Measurements from ENCODE around the gene OR10J4.
"Not testable (repeated sequence)": the region's sequence is repeated elsewhere in the genome, so short reads cannot be mapped to it uniquely, and the experiment has no call there.

Gene OR10J4

DNA sequence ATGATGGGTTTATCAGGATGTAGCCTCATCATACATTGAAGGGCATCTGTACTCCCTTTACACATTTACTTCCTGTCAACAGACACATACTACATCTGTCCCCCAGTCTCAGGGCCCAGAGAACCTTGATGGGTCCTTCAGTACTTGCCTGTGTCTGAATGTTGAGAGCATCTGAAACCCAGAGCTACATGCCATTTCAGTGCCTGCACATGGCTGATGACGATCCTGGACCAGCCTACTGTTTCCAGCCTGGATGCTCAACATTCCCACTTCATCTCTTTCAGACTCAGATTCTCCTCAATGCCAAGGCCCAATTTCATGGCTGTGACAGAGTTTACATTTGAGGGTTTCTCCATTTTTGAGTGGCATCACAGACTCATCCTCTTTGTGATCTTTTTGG, at the start of gene OR10J4:
Gene OR10J4, plus strand, starts transcription at position 301 of the 400 bp plus-strand sequence.
- no peak for DNase-seq

DNA sequence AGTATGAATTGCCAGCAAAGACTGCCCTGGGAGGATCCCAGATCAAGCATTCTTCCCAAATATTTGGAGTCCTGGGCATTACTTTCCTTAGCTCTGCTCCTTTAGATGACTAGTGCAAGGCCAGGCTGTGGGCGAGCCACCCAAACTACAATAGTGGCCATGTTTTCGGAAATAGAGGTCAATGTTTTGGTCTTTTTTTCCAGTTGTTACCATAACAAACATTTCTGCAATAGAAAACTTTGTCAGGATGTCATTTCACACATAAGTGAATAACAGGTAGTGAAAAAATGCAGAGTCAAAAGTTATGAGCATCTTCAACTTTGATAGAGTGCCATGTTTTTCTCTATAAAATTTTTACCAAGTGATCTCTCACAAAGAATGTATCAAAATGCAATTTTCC, 25.2 kb upstream of the OR10J4 start:
- DNase-seq, result no peak

DNA sequence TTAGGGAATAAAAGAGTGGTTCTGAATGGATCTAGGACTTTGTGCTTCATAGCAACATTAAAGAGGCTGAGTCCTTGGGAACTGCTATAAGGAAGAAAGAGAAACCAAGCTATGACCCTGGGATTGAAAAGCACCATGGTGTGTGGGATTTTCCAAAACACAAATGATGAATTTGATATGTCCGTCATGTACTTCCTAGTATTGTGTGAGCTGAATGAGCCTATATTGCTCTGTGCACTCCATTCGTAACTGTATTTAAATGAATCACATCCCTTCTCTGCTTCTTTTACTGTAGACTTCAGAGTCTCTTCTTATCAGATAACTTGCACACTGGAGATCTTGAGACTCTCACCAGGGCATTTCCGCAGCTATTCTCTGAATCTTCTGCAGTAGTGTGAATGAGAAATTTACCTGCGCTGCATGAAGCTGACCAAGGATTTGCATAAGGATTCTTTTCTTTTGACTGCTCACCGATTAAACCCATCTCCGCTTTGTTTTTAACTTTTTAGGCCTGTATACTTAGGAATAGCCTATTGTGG, 23.1 kb upstream of the OR10J4 start:
- no peak for DNase-seq

DNA sequence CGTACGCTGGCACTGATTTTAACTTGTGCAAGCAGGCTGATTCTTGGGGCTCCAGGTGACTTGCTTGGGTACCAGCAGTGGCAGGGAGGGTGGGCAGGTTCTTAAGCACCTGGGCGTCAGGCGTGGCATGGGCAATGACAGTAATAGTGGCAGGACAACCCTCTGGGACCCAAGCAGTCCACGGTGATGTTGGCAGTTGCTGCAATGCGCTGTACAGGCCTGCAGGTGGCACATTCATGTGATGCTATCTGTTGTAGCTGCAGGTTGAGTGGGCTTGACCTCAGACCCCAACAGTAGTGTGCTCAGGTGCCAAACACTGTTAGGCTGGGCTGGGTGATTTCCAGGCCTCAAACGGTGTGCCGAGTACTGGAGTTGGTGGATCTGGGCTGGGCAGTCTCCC, 10.2 kb upstream of the OR10J4 start:
- DNase-seq, result no peak

DNA sequence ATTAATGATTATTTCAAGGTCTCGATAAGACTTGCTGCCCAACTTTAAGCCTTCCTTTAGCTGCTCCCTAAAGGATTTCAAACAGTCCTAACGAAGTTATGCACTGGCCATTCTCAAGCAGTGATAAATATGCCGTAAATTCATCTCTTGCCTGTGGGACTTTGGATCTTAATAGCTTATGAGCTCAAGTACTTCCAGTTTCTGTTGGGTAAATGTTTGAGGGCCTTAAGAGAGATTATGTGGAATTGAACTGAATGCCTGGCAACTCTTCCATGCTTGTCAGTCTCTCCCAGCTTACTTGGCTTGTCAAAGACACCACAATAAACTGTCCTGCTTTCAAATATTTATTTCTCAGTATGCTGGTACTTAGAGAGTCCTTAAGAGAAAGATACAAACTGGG, 3.5 kb upstream of the OR10J4 start:
- no peak for DNase-seq

DNA sequence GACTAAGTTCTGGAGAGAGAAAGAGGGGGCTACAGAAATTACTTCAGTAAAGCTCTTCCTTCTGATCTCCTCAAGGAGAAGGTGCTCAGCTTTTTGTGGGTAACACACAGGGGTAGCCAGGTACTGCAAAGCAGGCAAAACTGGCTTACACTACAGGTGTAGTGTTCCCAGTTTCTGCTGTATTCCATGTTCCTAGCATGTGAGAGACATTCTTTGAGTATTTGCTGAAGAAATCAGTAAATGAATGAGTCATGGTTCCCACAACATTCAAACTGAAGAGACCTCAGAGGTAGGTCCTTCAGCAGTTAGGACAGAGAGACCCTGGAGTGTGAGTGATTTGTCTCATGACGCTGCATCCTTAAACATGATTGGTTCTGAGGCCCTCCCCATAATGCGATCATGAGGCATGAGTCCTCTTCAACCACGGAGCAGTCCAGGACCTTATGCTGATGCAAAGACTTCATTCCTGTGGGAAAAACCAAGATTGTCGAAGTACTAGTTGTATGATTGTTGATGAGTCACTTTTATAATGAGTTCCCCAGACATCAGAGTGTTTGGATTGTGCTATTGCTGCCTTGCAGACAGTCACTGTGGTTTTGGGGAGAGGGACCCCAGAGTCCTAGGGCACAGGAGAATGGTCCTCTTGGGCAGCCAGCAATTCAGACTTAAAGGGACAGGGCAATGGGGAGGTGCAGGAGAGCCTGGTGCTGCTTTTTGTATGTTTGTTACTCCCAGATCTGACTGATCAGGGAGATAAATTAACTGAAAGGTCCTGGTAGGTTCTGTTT, 2.7 kb upstream of the OR10J4 start:
- no peak for DNase-seq

DNA sequence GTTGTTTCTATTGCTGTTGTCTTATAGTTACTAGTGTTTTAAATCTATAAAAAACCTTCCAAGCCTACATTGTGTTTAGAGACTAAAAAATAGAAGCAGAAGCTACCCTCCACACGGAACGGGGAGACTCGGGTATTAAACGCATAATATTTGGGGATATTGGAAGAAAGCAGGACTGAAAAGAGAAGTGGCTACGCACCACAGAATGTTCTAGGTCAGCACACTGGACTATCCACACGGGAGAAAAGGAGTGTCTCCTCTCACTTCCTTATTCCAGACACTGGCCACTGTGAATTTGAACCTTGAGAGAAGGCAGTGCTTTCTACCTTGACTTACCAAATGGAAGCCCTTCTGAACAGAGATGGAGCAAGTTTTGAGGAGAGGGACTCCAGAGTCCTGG, 1.0 kb upstream of the OR10J4 start:
- no peak for DNase-seq

DNA sequence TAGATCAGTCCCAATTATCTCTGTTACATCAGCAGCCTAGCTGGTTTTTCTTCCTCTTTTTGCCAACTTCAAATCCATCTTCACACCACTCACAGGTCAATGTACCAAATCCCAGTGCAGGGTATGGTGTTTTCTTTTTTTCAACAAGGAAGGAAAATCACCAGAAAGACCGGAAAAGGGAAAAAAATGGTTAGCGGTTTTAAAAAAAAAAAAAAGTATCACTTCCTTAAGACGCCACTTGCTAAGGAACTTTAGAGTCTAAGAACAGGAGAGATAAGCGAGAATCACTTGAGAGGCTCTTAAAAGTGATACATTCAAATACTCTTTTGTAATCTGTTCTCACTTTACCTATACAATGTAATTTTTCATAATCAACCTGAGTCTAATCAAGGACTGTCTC, 4.5 kb downstream of the OR10J4 start:
- DNase-seq, result no peak

DNA sequence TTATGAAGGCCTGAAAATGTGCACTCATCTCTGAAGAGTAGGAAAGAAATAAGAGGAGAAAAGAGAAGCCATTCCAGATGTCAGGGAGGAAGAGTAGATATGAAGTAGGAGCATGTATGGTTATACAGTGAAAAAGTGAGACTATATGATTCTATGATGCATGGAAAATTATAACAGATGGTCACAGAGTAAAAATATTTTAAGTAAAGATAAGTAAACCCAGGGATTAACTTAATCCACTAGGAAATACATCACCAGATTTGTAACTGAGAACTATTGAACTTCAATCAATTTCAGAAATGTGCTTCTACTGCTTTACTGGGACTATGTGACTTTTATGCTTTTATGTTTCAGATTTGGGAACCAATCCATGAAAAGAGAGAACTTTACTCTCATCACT, 7.4 kb downstream of the OR10J4 start, which contains the start of gene OR10J1:
Gene OR10J1, plus strand, starts transcription at position 301 of the 400 bp plus-strand sequence. Its CDS starts 70 bp downstream, at position 371.
- no peak for DNase-seq

DNA sequence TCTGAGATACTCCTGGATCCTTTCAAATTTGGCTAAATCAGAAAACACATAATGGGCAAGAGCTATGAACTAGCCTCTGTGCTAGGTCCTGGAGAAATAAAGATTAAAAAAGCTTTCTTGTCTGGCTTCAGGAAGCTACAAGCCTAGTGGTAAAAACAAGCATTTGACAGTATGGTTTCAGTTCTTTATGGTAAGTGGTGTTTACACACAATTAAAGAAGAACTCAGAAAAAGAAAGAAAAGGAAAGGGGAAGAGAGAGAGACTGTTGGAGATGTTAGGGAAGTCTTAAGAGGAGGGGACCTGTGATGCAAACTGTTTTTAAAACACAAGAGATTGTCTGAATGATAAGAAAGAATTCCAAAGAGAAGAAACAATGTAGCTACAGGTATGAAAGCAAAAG, 9.4 kb downstream of the OR10J4 start:
- no peak for DNase-seq

DNA sequence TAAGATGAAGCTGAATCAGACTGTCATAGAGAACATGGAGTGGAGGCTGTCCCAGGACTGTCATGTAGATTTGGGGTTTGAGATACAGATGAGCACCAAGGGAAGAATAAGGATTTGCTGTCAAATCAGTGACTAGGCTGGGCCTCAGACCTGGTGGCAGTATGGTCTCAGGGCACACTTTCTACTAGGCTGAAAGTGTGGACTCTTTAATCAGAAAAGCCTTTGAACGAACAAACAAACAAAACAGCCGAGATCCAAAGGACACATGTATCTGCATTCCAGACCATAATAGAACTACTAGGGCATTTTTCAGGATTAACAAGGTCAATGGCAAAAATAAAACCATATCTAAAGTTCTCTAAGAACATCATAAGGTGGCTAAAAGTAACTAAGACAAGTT, 10.4 kb downstream of the OR10J4 start:
- no peak for DNase-seq

DNA sequence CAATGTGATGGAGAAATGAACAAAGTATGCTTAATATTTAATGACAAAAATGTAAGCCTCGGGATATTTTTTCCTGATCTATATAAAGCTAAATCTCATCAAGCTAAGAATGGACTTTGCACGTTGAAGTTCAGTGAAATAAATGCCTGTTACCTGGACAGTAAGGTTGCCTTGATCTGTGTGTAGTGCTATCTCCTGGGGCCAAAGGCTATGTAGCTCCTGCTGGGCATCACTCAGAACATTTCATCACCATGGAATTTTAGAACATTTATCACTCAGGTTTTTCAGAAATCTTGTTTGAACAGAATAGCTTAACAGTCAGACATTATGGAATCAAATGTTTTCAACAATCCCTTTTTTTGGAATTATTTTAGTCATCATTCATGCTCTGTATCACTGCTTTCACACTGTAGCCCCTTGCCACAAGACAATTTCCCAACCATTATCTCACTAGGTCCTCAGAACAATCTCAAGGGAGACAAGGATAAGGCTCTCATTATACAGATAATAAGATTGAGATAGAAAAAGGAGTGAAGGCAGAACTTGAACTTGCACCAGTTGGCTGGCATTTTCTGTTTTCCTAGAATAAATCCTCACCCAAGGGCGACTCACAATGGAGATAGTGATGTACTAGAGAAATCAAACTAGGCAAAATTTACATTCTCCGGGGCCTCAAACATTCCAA, 11.2 kb downstream of the OR10J4 start:
- DNase-seq, result no peak

DNA sequence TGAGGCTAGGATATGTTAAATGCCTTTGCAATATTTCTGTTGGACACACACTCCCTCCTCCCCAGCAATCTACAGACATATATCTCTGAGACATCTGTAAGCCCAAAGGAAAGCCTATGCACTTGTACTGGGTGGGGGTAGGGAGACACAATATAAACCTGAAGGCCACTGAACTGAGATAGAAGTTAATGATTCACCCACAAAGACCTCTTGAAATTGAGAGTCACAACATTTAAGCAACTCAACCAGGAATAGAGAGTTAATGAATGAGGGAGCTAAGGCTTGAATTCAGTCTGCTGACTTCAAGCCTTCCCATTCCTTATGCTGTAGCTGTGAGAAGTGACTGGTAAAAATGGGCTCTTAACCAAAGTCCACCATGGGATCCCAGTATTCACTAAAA, 12.5 kb downstream of the OR10J4 start:
- DNase-seq, result no peak

DNA sequence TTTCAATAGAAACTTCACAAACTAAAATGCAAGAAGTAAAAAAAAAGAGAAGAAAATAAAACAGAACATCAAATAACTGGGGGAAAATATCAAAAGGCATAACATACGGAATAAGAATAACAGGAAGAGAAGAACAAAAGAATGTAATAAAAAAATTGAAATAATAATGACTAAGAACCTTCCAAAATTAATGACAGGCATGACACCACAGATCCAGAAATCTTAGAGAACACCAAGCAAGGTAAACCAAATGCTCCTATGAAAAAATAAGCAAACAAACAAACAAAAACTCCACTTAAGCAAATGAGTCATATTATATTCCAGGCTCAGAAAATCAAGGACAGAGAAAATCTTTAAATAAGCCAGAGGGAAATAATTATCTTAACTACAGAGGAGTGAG, 16.2 kb downstream of the OR10J4 start:
- DNase-seq, result no peak

DNA sequence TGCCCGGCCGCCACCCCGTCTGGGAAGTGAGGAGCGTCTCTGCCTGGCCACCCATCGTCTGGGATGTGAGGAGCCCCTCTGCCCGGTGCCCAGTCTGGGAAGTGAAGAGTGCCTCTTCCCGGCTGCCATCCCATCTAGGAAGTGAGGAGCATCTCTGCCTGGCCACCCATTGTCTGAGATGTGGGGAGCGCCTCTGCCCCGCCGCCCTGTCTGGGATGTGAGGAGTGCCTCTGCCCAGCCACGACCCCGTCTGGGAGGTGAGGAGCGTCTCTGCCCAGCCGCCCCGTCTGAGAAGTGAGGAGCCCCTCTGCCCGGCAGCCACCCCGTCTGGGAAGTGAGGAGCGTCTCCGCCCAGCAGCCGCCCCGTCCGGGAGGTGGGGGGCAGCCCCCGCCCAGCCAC, 17.6 kb downstream of the OR10J4 start:
- DNase-seq, result not testable (repeated sequence)

DNA sequence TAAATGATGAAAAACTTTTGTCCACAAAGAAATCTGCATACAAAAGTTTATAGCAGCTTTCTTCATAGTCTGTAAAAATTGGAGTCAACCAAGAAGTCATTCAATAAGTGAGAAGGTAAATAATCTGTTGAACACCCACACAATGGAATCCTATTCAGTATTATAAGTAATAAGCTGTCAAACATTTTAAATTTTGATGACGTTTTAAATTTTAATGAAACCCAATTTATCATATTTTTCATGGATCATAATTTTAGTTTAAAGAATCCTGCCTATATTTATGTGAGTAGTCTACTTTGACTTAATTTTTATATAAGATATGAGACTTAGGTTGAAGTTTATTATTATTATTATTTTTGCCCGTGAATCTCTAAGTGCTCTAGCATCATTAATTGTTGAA, 27.5 kb downstream of the OR10J4 start:
- DNase-seq, result no peak

DNA sequence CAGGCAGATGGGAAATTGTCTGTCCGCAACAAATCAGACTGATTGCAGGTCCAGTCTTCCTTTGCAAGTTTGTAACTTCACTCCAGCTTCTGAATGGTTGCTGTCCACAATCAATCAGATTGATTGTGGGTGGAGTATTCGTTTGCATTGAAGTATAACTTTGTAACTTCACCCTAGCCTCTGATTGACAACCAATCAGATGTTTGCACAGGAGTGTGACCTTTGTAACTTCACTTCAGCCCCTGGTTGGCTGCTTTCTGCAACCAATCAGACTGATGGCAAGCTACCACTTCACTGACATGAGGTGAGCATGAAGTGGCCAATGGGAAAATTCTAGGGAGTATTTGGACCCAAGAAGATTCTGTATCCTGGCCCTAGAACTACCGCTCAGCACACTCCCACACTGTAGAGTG, 33.2 kb downstream of the OR10J4 start:
- DNase-seq, result no peak

DNA sequence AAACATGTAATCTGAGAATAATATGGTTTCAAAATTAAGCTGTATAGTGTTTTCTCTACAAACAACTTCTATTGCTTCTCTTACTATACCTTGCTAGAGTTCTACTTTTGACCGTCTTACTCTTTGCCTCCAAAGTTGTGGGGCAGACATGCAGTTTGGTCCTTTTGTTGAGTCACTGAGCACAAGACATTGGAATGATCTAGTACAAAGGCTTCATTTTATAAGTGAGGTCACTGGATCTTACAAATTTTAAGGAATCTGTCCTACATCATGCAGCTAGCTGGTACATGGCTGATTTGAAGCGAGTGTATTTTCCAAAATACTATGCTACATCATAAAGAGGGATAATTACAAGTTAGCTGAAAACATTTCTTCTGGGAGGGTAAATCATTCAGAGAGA, 36.3 kb downstream of the OR10J4 start:
- DNase-seq, result no peak

DNA sequence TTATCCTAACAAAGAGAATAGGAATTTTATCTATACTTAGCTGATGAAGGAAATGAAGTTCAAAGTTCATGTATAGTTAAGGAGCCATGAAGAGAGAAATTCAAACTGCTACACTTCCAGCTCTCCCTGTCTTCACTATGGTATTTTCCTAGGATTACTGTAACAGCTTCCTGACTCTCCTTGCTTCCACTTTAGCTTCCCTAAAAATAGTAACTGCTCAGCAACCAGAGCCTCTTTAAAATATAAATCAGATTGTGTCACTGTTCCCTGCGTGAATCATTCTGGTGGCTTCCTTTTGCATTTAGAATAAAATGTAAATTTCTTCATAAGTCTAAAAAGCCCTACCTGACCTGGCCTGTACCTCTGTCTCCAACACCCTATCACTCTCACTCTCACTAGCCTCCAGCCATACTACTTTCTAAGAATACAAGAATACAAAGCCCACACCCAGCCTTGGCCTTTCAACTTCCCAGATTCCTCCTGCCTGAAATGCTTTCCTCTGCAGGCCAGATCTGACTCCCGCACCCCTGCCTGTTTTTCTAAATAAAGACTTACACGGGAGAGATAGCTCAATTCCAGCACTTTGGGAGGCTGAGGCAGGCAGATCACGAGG, 38.0 kb downstream of the OR10J4 start:
- no peak for DNase-seq

DNA sequence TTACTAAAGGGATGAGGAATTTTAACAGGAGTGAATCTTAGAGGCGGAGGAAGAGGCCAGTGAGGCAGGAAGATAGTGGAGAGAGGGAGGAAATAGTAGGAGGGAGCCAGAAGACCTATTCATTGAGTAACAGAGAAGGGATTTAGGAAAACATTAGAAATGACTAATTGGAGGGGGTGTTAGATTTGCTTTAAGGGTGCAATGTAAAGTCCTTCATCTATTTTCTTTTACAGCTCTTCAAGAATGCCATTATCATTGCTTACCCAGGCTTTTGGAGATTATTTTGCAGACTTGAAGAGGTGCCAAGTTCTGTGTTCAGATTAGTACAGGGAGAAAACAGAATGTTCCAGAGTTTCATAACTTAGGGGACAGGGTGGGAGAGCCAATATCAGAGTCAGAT, 41.3 kb downstream of the OR10J4 start:
- no peak for DNase-seq

DNA sequence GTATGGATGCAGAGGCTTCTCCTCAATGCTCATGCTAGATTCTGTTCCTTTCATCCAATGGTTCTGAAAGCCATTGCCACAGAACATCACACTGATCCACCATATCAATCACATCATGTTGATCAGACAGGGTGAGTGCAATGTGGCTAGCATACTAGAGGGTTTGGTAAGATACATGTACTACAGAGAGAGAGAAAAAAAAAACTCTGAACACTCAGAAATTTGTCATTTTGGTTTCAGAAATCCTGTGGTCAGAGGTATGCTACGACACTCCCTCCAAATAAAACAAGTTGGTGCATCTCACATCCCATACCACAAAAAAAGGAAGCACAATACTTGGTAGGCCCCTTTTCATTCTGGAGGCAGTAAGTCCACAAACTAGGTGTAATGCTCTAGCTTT, 42.9 kb downstream of the OR10J4 start:
- no peak for DNase-seq
